Brain microvascular endothelial cell (primary cell): ENCODE results near the gene ALDH6A1.
"Not testable (repeated sequence)": the region's sequence is repeated elsewhere in the genome, so short reads cannot be mapped to it uniquely, and the experiment has no call there.

ENCODE experiments used
- DNase-seq: peaks from one replicate; pipeline ENCODE4 v3.0.0-alpha.2; 2020
- H3K27ac ChIP-seq: fragments of 250-450 bp; sonication (Bioruptor Pico); 2 replicates; pipeline ENCODE4 v1.5.1; 2020; ENCODE audit warnings: mild to moderate bottlenecking, moderate library complexity
- H3K27me3 ChIP-seq: fragments of 250-450 bp; sonication (Bioruptor Pico); replicated peaks from 2 replicates; pipeline ENCODE4 v1.5.1; 2020; ENCODE audit warnings: mild to moderate bottlenecking
- H3K36me3 ChIP-seq: fragments of 250-450 bp; sonication (Bioruptor Pico); replicated peaks from 2 replicates; pipeline ENCODE4 v1.5.1; 2020; ENCODE audit warnings: mild to moderate bottlenecking
- H3K4me3 ChIP-seq: 2 replicates; pipeline ENCODE4 v1.5.1; 2011; ENCODE audit warnings: low read depth, mild to moderate bottlenecking, control low read depth, low read length, moderate library complexity
- CTCF ChIP-seq: IDR thresholded peaks from 2 replicates; pipeline ENCODE4 v1.5.1; 2011; ENCODE audit warnings: low read depth, mild to moderate bottlenecking, moderate library complexity, low read length, control low read depth, inconsistent platforms; ENCODE audit errors: missing control alignments
- in situ Hi-C: cut with HindIII; loops from 2 replicates; pipeline ENCODE4 v1.10.0; 2017; ENCODE audit warnings: low sequenced_read_pairs, low pct_ligation_motif_present

ALDH6A1 gene

GRCh38 chr14:74084277-74085046 is at the start of gene ALDH6A1, which contains the start of gene LIN52:
Gene ALDH6A1, minus strand, starts transcription at chr14:74084453. Its CDS starts 59 bp downstream, at chr14:74084394.
Gene LIN52, plus strand, starts transcription at chr14:74084956. Its CDS starts 19 bp downstream, at chr14:74084975.
- Histone ChIP-seq H3K27ac (peak within 1 kb of the TSS; percentile 69), H3K4me3 (peak within 1 kb of the TSS; percentile 88), H3K36me3 (no peaks in the 10 kb centered on the region), H3K27me3 (no peaks in the 10 kb centered on the region)
- peak; percentile 100 for DNase-seq
- in situ Hi-C loops: no loop called here
- TF ChIP-seq CTCF: no peak

GRCh38 chr14:74127634-74128033 is 43.4 kb upstream of the ALDH6A1 start:
- in situ Hi-C loops: no loop called here
- DNase-seq: no peak
- no peak overlapping the region for H3K4me3 ChIP-seq
- no peak overlapping the region for H3K27ac ChIP-seq
- TF ChIP-seq CTCF: no peak
- H3K27me3 ChIP-seq: no peaks in the 10 kb centered on the region
- no peaks in the 10 kb centered on the region for H3K36me3 ChIP-seq

GRCh38 chr14:74126315-74127013 is 42.2 kb upstream of the ALDH6A1 start:
- Histone ChIP-seq H3K4me3 (no peak overlapping the region), H3K36me3 (no peaks in the 10 kb centered on the region), H3K27ac (no peak overlapping the region), H3K27me3 (no peaks in the 10 kb centered on the region)
- no peak for DNase-seq
- in situ Hi-C loops: no loop called here
- TF ChIP-seq CTCF: no peak

- H3K36me3 ChIP-seq, DNase-seq, in situ Hi-C loops, H3K4me3 ChIP-seq, H3K27me3 ChIP-seq, H3K27ac ChIP-seq: not testable (repeated sequence)
Observed at GRCh38 chr14:74125487-74125886, 41.2 kb upstream of the ALDH6A1 start.

- H3K4me3 ChIP-seq, H3K27me3 ChIP-seq, in situ Hi-C loops, H3K36me3 ChIP-seq, H3K27ac ChIP-seq: not testable (repeated sequence)
- peak; percentile 47 for TF ChIP-seq CTCF
- DNase-seq: peak; percentile 15
Observed at GRCh38 chr14:74111395-74112216, 27.4 kb upstream of the ALDH6A1 start.

GRCh38 chr14:74109369-74109768 is 25.1 kb upstream of the ALDH6A1 start:
- no peak overlapping the region for H3K27ac ChIP-seq
- H3K4me3 ChIP-seq: no peak overlapping the region
- DNase-seq: no peak
- no peaks in the 10 kb centered on the region for H3K36me3 ChIP-seq
- in situ Hi-C loops: no loop called here
- no peaks in the 10 kb centered on the region for H3K27me3 ChIP-seq
- no peak for TF ChIP-seq CTCF
